ENCODE data around the gene TSPAN9. TPM values are rescaled to one million over a fixed set of nuclear protein-coding genes. Genes with fewer than 3 reads are reported as not detected.

The TSPAN9 gene
- total RNA-seq, 1 donor from 2014 or later = 299 TPM

DNA sequence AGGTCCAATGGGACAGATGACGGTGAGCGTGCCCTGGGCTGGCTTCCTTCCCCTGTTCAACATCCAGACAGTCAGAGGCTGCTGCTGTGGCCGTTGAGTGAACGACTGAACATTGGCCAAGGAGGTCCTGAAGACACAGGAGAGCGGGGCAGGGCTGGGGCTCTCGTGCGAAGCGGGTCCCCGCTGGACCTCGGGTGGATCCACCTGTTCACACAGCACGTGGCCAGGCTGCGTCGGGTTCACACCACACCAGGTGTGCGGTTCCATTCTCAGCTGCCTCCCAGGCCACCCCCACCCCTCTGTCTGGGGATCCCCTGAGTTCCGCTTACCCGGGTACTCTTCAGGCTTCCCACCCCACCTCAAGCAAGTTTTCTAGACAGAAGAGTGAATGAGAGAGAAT is 214.8 kb downstream of the TSPAN9 start:
- no peak for DNase-seq (ENCODE audit: low spot score)
- intact Hi-C loops (cut with DNase I) = no loop called here

DNA sequence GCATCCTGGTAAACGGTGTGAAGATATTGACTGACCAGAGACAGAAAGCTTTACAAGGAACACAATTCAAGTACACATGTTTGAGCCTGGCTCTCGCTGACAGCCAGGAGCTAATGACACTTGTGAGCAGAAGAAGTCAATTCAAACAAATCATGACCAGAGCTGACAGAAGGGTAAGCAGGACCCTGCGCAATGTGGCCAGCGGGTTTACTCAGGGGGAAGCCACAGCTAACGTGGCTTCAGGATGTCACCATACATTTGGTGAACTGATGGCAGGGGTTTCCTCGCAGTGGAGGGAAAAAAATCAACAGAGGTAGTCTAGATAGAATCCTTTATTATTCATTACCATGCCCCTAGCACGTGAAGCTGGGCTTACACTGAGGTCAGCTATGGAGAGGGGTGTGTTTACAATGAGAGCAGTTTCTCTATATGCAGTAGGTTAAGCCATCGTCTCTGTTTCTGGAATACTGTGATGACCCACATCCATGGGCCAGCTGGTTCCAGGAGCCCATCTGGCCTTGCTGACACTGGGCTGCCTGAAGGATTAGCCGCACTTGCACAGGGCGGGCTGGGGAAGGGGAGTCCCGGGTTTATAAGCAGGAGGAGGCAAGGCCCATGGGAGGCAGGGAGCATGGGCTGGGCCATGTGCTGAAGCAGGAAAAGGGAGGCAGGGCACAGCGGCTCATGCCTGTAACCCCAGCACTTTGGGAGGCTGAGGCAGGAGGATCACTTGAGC is 215.7 kb downstream of the TSPAN9 start:
- DNase-seq (ENCODE audit: low spot score) = no peak
- intact Hi-C loops (cut with DNase I) = no loop called here

DNA sequence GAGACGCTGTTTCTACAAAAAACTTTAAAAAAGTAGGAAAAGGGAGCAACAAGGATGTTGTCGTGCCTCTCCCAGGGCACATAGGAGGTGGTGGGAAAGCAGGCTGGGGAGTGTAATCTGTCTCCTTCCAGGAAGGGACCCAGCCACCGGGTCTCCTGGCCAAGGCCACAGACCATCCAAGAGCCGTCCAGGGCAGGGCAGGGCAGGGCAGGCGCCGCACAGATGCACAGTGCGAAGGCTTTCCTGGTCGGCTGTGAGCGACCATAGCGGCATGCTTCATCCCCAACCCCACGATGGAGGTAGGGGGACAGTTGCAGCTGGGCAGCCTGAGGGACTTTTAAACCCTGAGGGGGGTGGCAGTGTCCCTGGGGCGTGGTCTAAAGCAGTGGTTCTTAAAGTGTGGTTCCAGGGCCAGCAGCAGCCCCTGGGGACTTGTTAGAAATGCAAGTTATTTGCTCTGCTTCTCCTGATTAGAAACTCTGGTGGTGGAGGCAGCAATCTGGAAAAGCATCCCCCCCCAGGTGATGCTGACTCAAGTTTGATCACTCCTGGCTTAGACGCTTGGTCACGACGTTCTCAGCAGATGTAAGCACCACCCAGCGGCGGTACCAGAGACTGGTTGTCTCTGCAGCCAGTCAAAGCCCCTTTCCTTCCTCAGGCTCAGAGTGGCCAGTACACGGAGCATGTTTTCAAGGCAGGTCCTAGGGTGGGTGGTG is 216.4 kb downstream of the TSPAN9 start:
- no peak for DNase-seq (ENCODE audit: low spot score)
- intact Hi-C loops (cut with DNase I) = no loop called here

DNA sequence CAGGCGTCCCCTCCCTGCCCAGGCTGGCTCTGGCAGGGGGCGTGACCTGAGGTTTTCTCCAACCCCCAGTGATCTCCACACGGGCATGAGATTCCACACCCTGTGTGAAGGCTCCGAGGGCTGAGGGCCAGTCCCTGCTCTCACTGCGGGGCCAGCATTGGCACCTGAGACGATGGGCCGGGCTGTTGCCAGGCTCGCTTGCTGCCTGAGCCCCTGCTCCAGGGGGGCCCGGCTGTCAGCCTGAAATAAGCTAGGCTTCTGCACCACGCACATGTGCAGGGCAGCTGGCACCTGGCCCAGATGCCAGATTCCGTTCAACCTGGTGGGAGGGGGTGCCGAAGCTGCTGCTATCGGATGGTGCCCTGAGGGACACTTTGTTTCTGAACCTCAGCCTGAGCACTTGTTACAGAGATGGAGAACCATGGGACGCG is 217.3 kb downstream of the TSPAN9 start:
- DNase-seq (ENCODE audit: low spot score) = no peak
- intact Hi-C loops (cut with DNase I) = no loop called here

DNA sequence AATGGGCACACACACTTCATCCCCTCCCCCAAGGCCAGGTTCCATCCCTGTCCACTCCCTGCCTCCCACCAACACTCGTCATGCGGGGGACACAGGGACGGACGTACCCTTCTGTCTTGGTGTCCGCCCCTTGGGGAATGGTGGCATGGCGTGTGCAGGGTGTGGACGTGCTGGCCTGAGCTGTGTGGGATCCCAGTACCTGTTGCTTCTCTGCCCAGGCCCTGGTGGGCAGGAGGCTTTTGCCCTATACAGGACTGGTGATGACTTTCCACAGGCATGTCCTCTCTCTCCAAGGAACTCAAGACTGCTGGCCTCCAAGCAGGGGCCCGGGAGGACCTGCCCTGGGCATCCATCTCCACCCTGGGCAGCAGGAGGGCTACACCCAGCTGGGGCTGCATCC is 218.0 kb downstream of the TSPAN9 start:
- DNase-seq (ENCODE audit: low spot score) = no peak
- intact Hi-C loops (cut with DNase I) = no loop called here

DNA sequence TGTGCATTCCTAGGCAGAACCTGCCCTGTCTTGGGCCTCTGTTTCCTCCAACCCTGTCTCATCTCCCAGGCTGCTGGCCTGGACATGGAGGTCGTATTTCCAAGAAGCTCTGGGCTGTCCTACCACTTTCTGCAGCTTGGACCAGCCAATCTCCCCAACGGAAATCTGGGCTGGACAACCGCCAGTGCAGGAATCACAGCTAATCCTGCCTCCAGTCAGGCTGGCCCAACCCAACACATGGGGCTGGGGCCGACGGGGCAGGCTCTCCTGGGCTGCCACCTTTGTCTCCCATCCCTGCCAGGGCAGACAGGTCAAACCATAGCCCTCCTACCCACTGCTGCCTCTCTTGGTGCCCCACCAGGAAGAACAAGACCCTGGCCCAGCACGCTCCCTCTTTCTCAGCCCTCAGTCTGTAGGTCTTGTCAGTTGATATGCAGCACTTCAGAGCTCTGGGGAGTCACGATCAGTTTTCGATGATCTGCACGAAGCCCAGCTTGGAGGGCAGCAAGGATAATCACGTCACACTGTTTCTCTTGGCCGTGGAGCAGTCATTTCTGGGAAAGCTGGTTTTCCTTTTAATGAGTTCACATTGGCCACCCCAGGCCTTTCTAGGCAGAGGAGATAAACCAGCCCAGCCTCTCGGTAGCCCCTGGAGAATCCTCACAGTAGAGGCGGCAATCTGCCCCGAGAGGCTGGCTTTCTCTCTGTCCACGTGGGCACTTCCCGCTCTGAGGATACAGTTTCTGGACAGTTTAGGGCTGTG is 218.6 kb downstream of the TSPAN9 start:
- intact Hi-C loops (cut with DNase I) = no loop called here
- no peak for DNase-seq (ENCODE audit: low spot score)

DNA sequence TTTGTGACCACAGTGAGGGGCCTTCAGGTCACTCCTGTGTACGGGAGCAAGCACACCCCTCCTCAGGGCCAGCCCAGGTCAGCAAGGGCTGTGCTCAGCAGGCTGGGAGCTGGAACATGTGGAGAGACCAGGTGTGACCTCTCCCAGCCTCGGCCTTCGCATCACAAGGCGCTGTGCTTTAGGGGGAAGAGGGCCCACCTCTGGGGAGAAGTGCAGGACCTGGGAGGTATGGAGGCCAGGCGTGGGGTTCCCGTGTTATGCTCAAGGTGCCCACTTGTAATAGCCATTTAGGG is 219.2 kb downstream of the TSPAN9 start:
- intact Hi-C loops (cut with DNase I) = no loop called here
- no peak for DNase-seq (ENCODE audit: low spot score)

DNA sequence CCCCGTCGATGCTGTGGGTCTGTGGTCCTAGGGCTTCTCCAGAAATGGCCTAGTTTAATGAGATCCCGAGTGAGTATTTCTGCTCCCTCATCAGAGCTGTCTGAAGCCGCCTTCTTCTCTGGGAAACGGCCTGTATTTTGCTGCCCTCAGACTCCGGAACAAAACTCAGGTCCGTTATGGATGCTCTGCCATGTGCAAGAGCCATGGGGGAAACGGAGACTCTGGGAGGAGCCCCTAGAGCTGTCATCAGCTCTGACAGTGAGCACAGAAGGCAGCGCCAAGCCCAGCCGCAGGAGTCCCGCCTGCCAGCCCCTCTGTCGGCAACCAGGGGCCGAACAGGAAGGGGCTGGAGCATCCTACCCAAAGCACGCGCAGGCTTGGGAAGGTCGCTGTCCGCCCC is 221.4 kb downstream of the TSPAN9 start:
- no peak for DNase-seq (ENCODE audit: low spot score)
- intact Hi-C loops (cut with DNase I) = no loop called here

DNA sequence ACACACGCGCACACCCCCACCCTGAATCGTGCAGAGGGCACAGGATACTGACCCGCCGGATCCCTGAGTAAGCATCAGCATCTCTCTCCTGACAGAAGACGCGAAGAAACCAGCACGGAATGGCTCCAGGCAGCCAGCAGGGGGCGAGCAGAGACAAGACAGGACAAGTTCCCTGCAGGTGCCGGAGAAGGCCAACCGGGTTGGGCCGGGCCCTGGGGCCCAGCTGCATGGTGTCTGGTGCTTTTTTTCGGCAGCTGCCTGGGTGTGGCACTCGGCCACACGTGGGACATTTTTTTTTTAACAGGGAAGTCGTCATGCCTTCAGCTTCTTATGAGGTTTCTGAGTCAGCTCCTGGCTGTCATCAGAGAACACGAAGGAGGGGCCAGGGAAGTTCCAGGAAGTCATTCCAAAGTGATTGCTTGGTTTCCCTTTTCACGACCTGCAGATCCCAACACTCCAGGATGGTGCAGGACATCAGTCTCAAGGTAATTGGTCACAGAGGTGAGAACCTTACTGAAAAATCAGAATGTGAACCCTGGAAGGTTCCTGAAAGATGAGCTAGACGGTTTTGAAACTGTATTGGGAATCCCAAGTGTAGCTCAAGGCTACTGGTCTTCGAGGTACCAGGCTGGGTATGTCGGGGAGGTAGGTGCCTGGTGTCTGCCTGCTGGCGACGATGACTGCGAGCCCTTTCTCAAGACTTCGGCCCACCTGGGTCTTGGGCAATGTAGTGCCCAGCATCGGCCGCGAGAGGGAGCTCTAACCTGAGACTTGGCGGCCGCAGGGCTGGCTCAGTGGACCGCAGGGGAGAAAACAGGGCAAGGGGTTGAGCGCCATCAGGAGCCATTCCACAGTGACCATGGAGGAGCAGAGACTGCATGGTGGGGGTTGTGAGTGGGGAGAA is 223.0 kb downstream of the TSPAN9 start:
- intact Hi-C loops (cut with DNase I) = loop anchor here (2.0 to 10.0 kb wide), 3 partner anchors 375 to 502 kb away; no protein-coding TSS in a partner anchor

DNA sequence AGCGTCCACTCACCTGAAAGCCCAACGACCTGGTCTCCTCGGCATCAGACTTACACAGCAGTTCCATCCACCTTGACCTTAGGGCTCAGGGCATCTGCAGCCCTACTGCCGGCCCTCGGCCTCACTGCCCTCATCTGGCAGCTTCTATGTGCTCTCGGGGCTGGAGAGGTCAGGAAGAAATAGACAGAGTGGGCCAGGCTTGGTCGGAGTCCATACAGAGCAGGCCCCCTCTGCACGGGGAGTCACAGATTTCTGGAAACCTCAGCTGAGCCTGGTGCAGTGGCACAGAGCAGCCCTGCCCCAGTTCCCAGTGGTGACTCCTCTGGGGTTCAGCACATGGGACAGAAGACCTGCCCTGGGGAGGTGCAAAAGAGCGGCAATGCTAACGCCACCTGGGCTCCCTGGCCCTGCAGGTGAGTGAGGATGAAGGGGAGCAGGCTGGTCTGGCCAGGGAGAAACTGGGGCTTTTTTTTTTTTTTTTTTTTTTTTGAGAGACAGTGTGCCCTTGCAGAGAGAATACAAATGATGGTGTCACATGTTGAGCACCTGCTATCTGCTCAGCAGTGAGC is 223.7 kb downstream of the TSPAN9 start:
- intact Hi-C loops (cut with DNase I) = loop anchor here (2.0 to 10.0 kb wide), 3 partner anchors 374 to 501 kb away; no protein-coding TSS in a partner anchor
- DNase-seq (ENCODE audit: low spot score) = no peak

More for the DNA sequence above, 223.0 kb downstream of the TSPAN9 start:
- DNase-seq (ENCODE audit: low spot score) = peak; percentile 93

DNA sequence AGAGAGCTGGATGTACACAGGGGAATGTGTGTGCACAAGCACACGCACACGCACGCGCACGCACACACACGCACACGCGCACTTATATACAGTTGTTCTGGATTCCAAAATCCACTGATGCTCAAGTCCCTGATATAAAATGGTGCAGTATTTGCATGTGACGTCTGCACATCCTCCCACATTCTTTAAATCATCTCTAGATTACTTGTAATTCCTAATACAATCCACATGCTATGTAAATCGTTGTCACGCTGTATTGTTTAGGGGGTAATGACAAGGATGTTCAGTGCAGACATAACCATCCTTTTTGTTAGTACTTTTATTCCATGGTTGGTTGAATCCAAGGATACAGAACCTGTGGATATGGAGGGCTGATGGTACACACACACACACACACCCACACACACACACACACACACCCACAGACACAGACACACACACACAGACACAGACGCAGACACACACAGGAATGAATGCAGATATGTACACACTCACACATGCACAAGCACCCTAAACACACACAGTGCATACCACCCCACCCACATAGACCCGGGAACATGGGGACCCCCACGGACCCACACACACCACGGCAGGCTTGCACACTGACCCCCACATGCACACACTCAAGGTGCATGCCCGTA is 225.3 kb downstream of the TSPAN9 start:
- intact Hi-C loops (cut with DNase I) = loop anchor here (5.0 to 10.0 kb wide), 2 partner anchors 372 to 500 kb away; no protein-coding TSS in a partner anchor

DNA sequence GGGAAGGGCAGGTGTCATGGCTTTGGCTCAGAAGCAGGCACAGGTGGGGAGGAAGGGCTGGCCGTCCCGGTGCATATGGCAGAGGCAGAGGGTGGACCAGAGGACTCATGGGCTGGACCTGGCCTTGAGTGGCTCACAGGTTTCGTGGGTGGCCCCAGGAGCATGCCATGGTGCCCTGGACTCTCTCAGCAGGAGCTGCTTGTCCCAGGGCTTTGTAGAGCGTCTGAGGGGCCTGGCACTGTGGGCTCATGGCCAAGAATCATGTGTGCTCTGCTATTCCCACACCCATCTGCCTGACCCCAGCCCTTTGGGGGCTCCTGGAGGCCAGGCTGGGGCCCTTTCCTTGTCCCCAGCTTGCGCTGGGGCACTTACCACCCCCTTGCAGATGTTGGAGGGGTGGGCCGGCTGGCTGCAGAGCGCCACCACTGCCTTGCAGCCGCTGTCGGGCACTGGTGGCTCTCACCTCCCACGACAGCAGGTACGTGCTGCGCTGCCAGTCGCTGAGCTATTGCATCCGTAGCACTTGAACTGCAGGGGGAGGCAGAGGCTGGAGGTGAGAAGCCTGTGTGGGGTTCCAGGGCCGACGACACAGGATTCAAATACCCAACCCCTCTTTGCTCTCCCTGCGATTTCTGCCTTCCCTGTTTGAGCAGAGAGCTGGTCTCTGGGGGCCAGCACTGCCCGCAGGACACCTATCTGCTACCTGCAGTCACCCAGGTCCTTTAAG is 226.4 kb downstream of the TSPAN9 start:
- DNase-seq (ENCODE audit: low spot score) = no peak
- intact Hi-C loops (cut with DNase I) = loop anchor here (5.0 to 10.0 kb wide), 2 partner anchors 371 to 499 kb away; no protein-coding TSS in a partner anchor

More for the DNA sequence above, 225.3 kb downstream of the TSPAN9 start:
- no peak for DNase-seq (ENCODE audit: low spot score)

DNA sequence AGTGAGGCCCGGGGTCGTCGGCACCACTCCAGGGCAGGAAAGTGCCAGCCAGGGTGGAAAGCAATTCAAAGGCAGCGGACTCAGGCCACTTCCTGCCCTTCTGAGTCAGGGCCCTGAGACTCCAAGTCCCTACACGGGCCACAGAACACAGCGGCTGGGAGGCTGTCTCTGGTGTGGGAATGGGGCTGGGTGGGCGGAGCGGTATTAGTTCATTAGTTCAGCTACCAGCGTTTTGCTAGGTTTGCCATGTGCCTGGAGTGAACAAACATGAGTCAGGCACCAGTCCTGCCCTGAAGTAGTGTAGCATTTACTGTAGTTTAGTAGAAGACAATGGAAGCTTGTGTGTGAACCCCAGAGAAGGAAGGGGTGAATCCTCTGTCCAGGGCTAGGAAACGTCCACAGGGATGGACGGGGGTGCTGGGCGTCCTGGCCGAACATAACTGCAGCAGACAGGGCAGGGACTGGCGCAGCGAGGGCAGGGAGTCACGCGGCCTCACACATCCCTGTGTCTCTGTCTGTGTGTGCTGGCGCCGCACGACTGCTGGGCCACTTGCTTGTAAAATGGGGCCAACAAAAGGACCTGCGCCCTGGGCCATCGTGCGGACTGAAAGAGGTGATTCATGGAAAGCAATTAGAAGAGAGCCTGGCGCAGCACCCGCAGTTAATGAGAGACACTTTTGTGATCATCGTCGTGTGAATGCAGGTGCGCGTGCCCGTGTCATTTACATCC is 227.4 kb downstream of the TSPAN9 start:
- no peak for DNase-seq (ENCODE audit: low spot score)
- intact Hi-C loops (cut with DNase I) = loop anchor here (5.0 to 10.0 kb wide), 2 partner anchors 370 to 498 kb away; no protein-coding TSS in a partner anchor

DNA sequence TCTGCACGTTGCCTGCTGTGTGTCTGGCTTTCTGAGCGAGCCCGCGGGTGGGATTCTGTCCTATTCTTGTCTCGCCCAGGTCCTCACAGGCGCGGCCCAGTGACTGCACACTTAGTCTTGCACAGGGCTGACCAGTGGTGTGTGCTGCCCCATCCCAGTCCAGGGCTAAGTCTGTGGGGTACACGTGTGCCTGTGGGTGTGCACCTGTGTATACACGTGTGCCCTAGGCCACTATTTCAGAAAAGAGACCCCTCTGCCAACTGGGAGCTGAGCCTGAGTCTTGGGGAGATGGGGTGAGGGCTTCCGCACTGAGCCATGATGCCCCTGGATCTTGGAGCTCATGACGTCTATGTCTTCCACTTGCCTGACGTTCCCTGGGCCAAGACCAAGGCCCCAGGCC is 228.3 kb downstream of the TSPAN9 start:
- DNase-seq (ENCODE audit: low spot score) = no peak
- intact Hi-C loops (cut with DNase I) = loop anchor here (10.0 kb wide), 1 partner anchor 369 kb away; no protein-coding TSS in a partner anchor

DNA sequence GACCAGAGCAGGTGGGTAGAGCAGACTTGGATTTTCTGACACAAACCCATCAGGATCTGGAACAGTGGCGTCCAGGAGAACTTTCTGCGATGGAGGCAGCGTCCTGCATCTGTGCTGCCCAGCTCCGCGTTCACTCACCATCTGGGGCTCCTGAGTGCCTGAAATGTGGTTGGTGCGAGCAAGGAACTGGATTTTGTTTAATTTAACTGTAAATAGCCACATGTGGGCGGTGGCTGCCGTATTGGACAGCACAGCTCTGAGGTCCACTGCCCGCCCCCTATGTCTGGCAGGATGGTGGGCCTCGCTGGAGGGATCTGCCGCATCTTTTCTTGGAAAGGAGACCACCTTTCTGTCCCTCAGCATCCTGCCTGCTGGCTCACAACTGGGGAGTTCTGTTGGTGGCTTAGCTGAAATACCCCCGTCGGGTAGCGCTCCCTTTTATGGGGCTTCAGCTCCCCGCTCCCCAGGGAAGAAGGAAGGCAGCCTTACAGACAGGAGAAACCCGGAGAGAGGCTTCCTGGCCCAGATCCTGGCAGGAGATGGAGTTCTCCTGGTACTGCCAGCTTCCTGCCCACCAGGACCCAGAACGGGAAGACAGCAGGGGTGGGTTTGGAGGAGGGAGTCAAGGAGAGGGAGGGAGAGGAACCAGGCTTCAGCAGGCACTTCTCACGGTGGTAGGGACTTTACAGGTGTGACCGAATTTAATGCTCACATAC is 228.9 kb downstream of the TSPAN9 start:
- DNase-seq (ENCODE audit: low spot score) = no peak
- intact Hi-C loops (cut with DNase I) = loop anchor here (10.0 kb wide), 1 partner anchor 369 kb away; no protein-coding TSS in a partner anchor

DNA sequence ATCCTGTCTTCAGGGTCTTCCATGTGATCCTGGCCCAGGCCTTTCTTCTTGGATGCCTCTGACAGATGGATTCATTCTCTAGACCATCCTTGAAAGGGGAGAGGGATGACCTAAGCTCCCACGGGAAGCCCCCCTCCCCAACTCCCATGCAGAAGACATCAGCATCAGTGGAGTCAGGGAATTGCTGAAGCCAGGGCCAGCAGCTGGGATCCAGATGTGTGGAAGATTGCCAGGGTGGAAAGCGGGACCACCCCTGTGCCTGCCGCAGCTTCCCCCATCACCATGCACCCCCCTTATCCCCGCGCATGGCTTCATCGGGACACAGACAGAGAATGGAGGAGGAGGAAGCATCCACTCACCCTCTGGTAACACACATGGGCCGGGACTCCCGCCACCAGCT is 230.2 kb downstream of the TSPAN9 start:
- intact Hi-C loops (cut with DNase I) = loop anchor here (10.0 kb wide), 1 partner anchor 367 kb away; no protein-coding TSS in a partner anchor
- no peak for DNase-seq (ENCODE audit: low spot score)
